ENCODE data around the gene EMID1.
"Not testable (repeated sequence)": the region's sequence is repeated elsewhere in the genome, so short reads cannot be mapped to it uniquely, and the experiment has no call there.

- not testable (repeated sequence) for TF ChIP-seq RFX5 (IDR thresholded peaks at IDR 0.05; ENCODE audit: low read length); CTCF (IDR thresholded peaks at IDR 0.05); NFIC (IDR thresholded peaks at IDR 0.05; ENCODE audit: borderline replicate concordance)
Measured at GRCh38 chr22:29240481-29240880, 34.8 kb downstream of the EMID1 start.
